ENCODE results near the gene TRDN.

The TRDN gene, protein sequence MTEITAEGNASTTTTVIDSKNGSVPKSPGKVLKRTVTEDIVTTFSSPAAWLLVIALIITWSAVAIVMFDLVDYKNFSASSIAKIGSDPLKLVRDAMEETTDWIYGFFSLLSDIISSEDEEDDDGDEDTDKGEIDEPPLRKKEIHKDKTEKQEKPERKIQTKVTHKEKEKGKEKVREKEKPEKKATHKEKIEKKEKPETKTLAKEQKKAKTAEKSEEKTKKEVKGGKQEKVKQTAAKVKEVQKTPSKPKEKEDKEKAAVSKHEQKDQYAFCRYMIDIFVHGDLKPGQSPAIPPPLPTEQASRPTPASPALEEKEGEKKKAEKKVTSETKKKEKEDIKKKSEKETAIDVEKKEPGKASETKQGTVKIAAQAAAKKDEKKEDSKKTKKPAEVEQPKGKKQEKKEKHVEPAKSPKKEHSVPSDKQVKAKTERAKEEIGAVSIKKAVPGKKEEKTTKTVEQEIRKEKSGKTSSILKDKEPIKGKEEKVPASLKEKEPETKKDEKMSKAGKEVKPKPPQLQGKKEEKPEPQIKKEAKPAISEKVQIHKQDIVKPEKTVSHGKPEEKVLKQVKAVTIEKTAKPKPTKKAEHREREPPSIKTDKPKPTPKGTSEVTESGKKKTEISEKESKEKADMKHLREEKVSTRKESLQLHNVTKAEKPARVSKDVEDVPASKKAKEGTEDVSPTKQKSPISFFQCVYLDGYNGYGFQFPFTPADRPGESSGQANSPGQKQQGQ

DNA sequence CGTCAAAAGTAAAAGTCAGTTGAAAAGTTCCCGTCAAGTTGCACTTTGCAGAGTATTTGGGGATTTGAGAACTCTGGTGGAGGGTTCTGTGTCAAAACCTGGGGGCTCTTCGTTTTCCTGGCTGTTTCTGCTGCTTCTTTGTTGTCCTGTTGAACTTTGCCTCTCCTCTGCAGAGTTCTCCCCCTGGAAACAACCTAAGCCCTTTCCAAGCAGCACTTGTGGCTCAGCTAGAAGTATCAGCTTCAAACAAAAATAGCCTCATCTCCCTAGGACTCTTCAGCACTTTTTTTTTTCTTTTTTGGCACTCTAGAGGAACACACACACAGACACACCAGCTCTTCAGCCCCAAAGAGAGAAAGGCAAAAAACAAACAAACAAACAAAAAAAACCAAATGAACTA is at the start of gene TRDN:
Gene TRDN, minus strand, starts transcription at position 169 of the 400 bp plus-strand sequence. CDS start 175 bp downstream, outside the sequence.
- no peak for DNase-seq

DNA sequence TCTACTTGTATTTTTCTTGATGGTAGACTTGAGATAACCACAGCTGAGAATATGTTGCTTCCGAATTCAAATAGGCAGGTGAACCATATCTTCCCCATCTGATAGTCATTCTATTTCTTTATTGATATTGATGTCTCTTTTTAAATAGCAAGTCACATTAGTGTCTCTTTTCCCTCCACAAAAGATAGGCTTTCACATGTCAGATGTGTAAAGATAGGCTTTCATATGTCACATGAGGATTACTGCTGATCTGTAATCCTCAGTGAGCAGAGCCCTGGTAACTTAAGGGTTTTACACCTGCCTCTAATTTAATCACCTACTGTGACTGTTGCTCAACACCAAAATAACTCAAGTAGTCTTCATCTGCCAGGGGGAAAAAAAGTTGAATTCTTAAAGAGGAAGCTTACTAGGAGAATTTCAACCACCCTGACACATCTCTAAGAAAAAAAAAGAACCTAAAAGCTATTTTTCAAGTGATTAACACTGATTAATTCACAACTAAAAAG is 45.3 kb upstream of the TRDN start:
- DNase-seq = no peak

GRCh38 chr6:123677897-123678296 is 41.1 kb upstream of the TRDN start:
- no peak for DNase-seq

GRCh38 chr6:123676793-123677192 is 40.0 kb upstream of the TRDN start:
- no peak for DNase-seq

GRCh38 chr6:123668965-123669591 is 32.3 kb upstream of the TRDN start:
- DNase-seq = no peak

DNA sequence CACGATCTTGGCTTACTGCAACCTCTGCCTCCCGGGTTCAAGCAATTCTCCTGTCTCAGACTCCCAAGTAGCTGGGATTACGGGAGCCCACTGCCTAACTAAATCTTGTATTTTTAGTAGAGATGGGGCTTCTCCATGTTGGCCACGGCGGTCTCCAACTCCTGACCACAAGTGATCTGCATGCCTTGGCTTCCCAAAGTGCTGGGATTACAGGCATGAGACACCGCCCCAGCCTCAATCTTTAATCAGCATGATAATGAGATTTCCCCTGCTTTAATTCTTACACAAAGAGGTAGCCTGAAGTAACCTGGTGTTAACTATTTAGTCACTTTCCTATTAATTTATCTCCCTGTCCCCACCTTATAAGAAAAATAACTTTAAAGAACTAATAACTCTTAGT is 31.3 kb upstream of the TRDN start:
- DNase-seq = no peak

GRCh38 chr6:123663436-123663835 is 26.7 kb upstream of the TRDN start:
- no peak for DNase-seq

GRCh38 chr6:123662757-123663156 is 26.0 kb upstream of the TRDN start:
- DNase-seq = no peak

DNA sequence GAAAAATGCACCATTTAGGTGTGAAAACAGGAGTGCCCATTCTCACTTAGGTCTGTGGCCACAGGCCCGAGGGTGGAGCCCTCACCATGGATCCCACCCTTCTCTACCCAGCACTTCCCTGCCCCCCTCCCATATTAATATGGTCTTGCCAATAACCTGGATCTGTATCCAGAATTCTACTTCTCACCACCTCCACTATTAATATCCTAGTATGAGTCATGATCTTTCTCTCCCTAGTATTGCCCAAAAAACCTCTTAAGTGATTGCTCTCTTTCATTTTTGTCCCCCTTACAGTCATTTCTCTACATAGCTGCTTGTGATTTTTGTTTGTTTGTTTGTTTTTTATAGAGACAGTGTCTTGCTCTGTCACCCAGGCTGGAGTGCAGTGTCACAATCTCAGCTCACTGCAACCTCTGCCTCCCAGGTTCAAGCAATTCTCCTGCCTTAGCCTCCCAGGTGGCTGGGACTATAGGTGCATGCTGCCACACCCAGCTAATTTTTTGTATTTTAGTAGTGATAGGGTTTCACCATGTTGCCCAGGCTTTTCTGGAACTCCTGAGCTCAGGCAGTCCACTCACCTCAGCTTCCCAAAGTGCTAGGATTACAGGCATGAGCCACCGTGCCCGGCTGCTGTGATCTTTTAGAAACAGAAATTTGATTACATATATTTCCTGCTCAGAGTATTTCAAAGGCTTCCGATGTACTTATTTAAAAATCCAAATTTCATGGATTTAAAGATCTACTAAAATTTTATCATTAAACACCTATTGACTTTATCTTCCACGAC is 24.5 kb upstream of the TRDN start:
- DNase-seq = no peak

- no peak for DNase-seq
Observed at GRCh38 chr6:123659960-123660748, 23.4 kb upstream of the TRDN start.

- DNase-seq = no peak
Observed at GRCh38 chr6:123658848-123659247, 22.1 kb upstream of the TRDN start.

GRCh38 chr6:123655521-123656306 is 19.0 kb upstream of the TRDN start:
- peak; percentile 32 for DNase-seq

GRCh38 chr6:123648723-123649122 is 12.0 kb upstream of the TRDN start:
- DNase-seq = no peak

GRCh38 chr6:123648020-123648580 is 11.3 kb upstream of the TRDN start:
- DNase-seq = no peak

GRCh38 chr6:123641497-123641896 is 4.7 kb upstream of the TRDN start:
- no peak for DNase-seq

- no peak for DNase-seq
Observed at GRCh38 chr6:123640567-123641187, 3.9 kb upstream of the TRDN start.

DNA sequence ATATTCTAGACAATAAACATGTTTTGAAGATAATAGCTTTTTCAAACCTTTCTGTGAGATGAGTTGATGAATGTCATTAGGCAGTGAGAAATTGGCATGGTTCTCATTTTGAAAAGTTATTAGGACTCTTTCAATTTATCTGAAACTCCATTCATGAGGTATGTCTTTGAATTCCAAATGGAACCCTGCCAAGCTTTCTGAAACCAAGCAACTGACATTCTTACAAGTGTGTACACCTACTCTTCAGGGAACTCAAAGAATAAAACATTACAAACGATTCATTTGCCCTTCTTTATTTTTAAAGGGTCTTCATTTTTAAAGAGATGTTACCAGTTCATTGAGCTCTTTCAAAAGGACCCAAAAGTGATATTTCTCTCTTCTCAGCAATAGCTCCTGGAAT is 2.1 kb upstream of the TRDN start:
- DNase-seq = no peak

- no peak for DNase-seq
Observed at GRCh38 chr6:123636282-123636681, 468 bp downstream of the TRDN start.

DNA sequence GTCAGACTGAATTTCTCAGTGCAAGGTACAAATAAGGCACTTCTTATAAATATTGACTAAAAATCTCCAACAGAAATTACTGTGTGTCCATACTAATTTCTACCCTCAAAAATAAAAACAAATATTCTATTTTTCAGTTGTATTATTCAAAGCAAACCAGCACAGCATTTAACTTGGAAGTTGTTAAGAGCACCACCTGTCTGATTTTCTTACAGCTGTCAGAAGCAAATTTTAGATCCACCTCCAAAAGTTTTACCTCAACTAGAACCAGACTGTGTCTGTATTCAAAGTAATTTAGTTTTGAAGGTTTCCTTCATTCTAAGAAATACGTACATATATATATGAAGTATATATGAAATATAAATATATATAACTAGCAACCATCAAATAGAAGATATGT is 1.2 kb downstream of the TRDN start:
- DNase-seq = no peak

- no peak for DNase-seq
Observed at GRCh38 chr6:123635144-123635543, 1.6 kb downstream of the TRDN start.

All from hematopoietic multipotent progenitor cell treated with erythropoietin and hydrocortisone succinate and interleukin-3 and kit ligand, for 6 days (in vitro differentiated cells).